ENCODE data around the gene IRF5.

The IRF5 gene, protein sequence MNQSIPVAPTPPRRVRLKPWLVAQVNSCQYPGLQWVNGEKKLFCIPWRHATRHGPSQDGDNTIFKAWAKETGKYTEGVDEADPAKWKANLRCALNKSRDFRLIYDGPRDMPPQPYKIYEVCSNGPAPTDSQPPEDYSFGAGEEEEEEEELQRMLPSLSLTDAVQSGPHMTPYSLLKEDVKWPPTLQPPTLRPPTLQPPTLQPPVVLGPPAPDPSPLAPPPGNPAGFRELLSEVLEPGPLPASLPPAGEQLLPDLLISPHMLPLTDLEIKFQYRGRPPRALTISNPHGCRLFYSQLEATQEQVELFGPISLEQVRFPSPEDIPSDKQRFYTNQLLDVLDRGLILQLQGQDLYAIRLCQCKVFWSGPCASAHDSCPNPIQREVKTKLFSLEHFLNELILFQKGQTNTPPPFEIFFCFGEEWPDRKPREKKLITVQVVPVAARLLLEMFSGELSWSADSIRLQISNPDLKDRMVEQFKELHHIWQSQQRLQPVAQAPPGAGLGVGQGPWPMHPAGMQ
- 13.1 to 23.8 (median 17.0) reads per million in 3 donors for total RNA-seq

DNA sequence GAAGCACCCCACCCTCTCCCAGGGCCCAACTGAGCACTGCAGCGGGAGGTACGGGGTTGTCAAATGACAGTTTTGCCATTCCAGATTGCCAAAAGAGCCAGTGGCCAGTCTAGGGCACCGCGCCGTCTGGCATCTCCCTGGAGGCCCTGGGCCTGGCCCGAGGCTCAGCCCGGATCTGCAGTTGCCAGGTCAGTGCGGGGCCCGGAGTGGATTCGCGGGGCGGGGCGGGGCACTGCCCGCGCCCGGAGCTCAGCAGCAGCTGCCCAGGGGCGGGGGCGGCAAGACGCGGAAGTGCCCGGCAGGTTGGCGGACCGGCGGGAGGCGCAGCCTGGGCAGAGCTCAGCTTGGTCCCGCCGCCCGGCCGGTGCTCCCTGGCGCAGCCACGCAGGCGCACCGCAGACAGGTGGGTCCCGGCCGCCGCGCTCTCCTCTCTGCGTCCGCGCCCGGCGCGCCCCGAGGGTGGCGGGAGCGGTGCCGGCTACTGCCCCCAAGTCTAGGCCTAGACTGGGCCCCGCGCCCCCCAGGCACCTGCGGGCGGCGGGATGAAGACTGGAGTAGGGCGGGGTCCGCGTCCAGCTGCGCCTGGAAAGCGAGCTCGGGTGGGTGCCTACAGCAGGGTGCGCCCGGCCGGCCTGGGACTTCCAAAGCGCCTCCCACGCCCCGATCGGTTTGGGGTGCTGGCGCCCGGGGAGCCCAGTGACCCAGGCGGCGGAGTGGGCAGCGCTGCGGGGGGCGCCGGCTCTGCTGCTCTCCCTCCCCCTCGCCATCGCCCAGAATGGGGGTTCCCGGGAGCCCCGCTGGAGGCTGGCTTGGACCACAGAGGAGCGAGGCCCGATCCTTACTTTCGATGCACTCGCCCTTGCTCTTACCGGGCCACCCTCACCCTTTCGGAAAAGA lies at the start of gene IRF5:
Gene IRF5, plus strand, starts transcription at position 281 of the 897 bp plus-strand sequence. CDS start 4,155 bp downstream, outside the sequence.
- no peaks in the 10 kb centered on the region for H3K27me3 ChIP-seq (replicated peaks; ENCODE audit: control insufficient read depth, insufficient read depth, low read length, poor library complexity, severe bottlenecking)
- peak within 1 kb of the TSS; percentile 86 for H3K4me3 ChIP-seq (ENCODE audit: insufficient read depth, low read depth, low read length, poor library complexity, severe bottlenecking)
- peak within 1 kb of the TSS; percentile 70 for H3K27ac ChIP-seq (ENCODE audit: insufficient read depth, low read length, poor library complexity, severe bottlenecking)
- no peaks in the 10 kb centered on the region for H3K36me3 ChIP-seq (ENCODE audit: control insufficient read depth, insufficient read depth, low read length)
- no peak for DNase-seq
- peaks cover 39% of the 10 kb centered on the region for H3K4me1 ChIP-seq (ENCODE audit: control insufficient read depth, insufficient read depth, low read length, poor library complexity, severe bottlenecking)
- H3K9me3 ChIP-seq (ENCODE audit: control insufficient read depth, low read length): no peaks in the 10 kb centered on the region

GRCh38 chr7:128888039-128888755 lies 49.5 kb upstream of the IRF5 start:
- peaks cover 24% of the 10 kb centered on the region for H3K27me3 ChIP-seq (replicated peaks; ENCODE audit: control insufficient read depth, insufficient read depth, low read length, poor library complexity, severe bottlenecking)
- no peak overlapping the region for H3K4me3 ChIP-seq (ENCODE audit: insufficient read depth, low read depth, low read length, poor library complexity, severe bottlenecking)
- H3K4me1 ChIP-seq (ENCODE audit: control insufficient read depth, insufficient read depth, low read length, poor library complexity, severe bottlenecking): no peaks in the 10 kb centered on the region
- H3K27ac ChIP-seq (ENCODE audit: insufficient read depth, low read length, poor library complexity, severe bottlenecking): no peak overlapping the region
- no peaks in the 10 kb centered on the region for H3K9me3 ChIP-seq (ENCODE audit: control insufficient read depth, low read length)
- no peak for DNase-seq
- H3K36me3 ChIP-seq (ENCODE audit: control insufficient read depth, insufficient read depth, low read length): no peaks in the 10 kb centered on the region

DNA sequence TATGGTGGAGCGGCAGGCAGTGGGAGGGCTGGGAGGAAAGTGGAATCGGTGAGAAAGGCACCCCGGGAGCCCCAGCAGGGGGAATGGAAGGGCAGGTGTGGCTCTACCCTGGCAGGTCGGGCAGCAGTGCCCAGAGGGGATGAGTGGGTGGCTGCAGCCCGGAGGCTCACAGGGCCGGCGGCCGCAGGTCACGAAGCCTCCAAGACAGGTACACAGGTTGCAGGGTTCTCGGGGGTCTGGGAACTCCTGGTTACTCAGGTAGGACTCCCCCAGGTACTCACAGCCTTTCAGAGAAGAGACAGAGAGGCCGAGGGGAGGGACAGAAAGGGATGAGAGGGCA lies 49.0 kb upstream of the IRF5 start:
- no peaks in the 10 kb centered on the region for H3K36me3 ChIP-seq (ENCODE audit: control insufficient read depth, insufficient read depth, low read length)
- DNase-seq: no peak
- no peak overlapping the region for H3K4me3 ChIP-seq (ENCODE audit: insufficient read depth, low read depth, low read length, poor library complexity, severe bottlenecking)
- H3K27ac ChIP-seq (ENCODE audit: insufficient read depth, low read length, poor library complexity, severe bottlenecking): no peak overlapping the region
- peaks cover 24% of the 10 kb centered on the region for H3K27me3 ChIP-seq (replicated peaks; ENCODE audit: control insufficient read depth, insufficient read depth, low read length, poor library complexity, severe bottlenecking)
- no peaks in the 10 kb centered on the region for H3K9me3 ChIP-seq (ENCODE audit: control insufficient read depth, low read length)
- H3K4me1 ChIP-seq (ENCODE audit: control insufficient read depth, insufficient read depth, low read length, poor library complexity, severe bottlenecking): no peaks in the 10 kb centered on the region

- Histone ChIP-seq H3K36me3 (ENCODE audit: control insufficient read depth, insufficient read depth, low read length) (no peaks in the 10 kb centered on the region), H3K27ac (ENCODE audit: insufficient read depth, low read length, poor library complexity, severe bottlenecking) (no peak overlapping the region), H3K4me3 (ENCODE audit: insufficient read depth, low read depth, low read length, poor library complexity, severe bottlenecking) (no peak overlapping the region), H3K4me1 (ENCODE audit: control insufficient read depth, insufficient read depth, low read length, poor library complexity, severe bottlenecking) (no peaks in the 10 kb centered on the region), H3K9me3 (ENCODE audit: control insufficient read depth, low read length) (no peaks in the 10 kb centered on the region), H3K27me3 (replicated peaks; ENCODE audit: control insufficient read depth, insufficient read depth, low read length, poor library complexity, severe bottlenecking) (peaks cover 24% of the 10 kb centered on the region)
- DNase-seq: no peak
Measured at GRCh38 chr7:128889121-128889520, 48.6 kb upstream of the IRF5 start.

GRCh38 chr7:128890306-128891109 lies 47.2 kb upstream of the IRF5 start:
- H3K4me1 ChIP-seq (ENCODE audit: control insufficient read depth, insufficient read depth, low read length, poor library complexity, severe bottlenecking): no peaks in the 10 kb centered on the region
- H3K4me3 ChIP-seq (ENCODE audit: insufficient read depth, low read depth, low read length, poor library complexity, severe bottlenecking): peak overlapping the region; percentile 35
- H3K27me3 ChIP-seq (replicated peaks; ENCODE audit: control insufficient read depth, insufficient read depth, low read length, poor library complexity, severe bottlenecking): peaks cover 24% of the 10 kb centered on the region
- no peaks in the 10 kb centered on the region for H3K9me3 ChIP-seq (ENCODE audit: control insufficient read depth, low read length)
- H3K27ac ChIP-seq (ENCODE audit: insufficient read depth, low read length, poor library complexity, severe bottlenecking): no peak overlapping the region
- no peak for DNase-seq
- no peaks in the 10 kb centered on the region for H3K36me3 ChIP-seq (ENCODE audit: control insufficient read depth, insufficient read depth, low read length)

DNA sequence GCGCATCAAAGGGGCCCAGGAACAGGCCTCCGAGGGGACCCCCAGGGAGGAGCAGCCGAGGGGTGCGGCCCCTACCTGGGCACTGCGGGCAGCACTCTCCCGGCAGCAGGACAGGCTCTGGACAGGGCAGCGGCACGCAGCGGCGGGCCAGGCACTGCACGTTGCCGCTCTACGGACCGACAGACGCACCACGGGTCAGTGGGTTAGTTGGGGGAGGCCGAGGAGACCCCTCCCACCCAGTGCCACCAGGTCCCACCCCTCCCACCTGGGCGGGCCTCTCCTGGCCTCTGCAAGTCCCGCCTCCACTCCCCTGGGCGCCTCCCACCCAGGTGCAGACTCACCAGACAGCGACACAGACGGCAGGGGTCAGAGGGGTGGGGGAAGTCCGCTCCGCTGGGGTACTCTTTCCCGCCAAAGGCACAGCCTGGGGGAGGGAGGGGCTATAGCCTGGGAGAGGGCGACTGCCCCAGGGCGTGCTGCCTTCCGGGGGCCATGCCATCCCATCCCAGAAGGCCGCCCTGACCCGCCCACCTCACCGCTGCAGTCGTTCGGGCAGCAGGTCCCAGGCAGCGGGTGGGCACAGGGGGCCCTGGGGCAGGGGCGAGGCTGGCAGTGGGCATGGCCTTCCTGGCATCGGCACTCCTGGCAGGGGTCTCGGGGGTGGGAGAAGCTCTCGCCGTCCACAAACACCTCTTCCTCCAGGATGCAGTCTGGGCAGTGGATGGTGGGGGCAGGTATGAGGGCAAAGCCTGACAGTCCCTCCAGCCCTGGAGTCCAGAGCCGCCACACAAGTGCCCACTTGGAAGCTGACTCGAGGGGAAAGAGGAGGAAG lies 46.4 kb upstream of the IRF5 start:
- Histone ChIP-seq H3K27ac (ENCODE audit: insufficient read depth, low read length, poor library complexity, severe bottlenecking) (no peak overlapping the region), H3K4me1 (ENCODE audit: control insufficient read depth, insufficient read depth, low read length, poor library complexity, severe bottlenecking) (no peaks in the 10 kb centered on the region), H3K36me3 (ENCODE audit: control insufficient read depth, insufficient read depth, low read length) (no peaks in the 10 kb centered on the region), H3K27me3 (replicated peaks; ENCODE audit: control insufficient read depth, insufficient read depth, low read length, poor library complexity, severe bottlenecking) (peaks cover 24% of the 10 kb centered on the region), H3K4me3 (ENCODE audit: insufficient read depth, low read depth, low read length, poor library complexity, severe bottlenecking) (peak overlapping the region; percentile 35), H3K9me3 (ENCODE audit: control insufficient read depth, low read length) (no peaks in the 10 kb centered on the region)
- DNase-seq: no peak

DNA sequence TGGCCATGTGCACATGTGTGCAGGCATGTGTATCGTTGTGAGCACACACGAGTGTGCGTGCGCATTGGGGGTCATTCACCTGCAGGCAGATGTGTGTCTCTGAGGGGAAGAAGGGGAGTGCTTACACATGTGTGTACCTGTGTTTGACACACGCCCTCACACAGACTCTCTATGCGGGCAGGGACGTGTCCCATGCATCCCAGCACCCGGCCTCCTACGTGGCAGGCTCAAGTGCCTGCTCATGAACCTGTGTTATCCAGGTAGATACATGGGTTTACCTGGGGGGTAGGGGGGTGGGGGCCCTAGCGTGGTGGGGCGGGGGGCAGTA lies 45.8 kb upstream of the IRF5 start:
- no peak overlapping the region for H3K27ac ChIP-seq (ENCODE audit: insufficient read depth, low read length, poor library complexity, severe bottlenecking)
- no peak overlapping the region for H3K4me3 ChIP-seq (ENCODE audit: insufficient read depth, low read depth, low read length, poor library complexity, severe bottlenecking)
- H3K4me1 ChIP-seq (ENCODE audit: control insufficient read depth, insufficient read depth, low read length, poor library complexity, severe bottlenecking): no peaks in the 10 kb centered on the region
- DNase-seq: no peak
- peaks cover 24% of the 10 kb centered on the region for H3K27me3 ChIP-seq (replicated peaks; ENCODE audit: control insufficient read depth, insufficient read depth, low read length, poor library complexity, severe bottlenecking)
- H3K36me3 ChIP-seq (ENCODE audit: control insufficient read depth, insufficient read depth, low read length): no peaks in the 10 kb centered on the region
- no peaks in the 10 kb centered on the region for H3K9me3 ChIP-seq (ENCODE audit: control insufficient read depth, low read length)

DNA sequence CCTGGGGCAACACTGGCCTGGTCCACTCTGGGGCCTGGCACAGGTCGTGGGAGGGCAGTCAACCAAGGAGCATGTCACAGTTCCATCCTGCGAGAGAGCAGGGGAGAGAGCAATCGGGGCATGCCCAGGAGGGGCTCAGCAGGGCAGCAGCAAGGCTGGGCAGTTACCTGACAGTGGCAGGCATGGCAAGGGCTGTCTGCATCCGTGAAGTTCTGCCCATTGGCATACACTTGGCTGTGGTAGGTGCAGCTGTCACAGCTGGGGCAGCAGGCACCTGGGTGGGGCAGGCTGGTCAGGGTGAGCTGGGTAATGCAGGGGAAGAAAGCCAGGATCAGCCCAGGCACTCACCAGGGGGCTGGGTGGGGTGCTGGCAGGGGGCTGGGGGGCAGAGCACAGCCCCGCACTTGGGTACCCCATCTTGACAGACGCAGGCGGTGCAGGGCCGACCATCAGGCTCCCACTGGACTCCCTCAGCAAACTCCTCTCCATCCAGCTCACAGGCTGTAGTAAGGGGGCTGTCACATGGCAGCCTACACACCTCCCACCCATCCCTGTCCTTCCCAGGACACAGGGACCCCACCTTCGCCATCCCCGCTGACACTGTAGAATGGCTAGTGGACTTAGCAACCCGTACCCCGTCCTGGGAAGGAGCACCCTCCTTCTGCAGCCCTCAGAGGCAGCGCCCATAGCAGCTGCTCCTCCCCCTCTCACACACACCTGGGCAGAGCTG lies 45.0 kb upstream of the IRF5 start:
- H3K9me3 ChIP-seq (ENCODE audit: control insufficient read depth, low read length): no peaks in the 10 kb centered on the region
- no peak overlapping the region for H3K27ac ChIP-seq (ENCODE audit: insufficient read depth, low read length, poor library complexity, severe bottlenecking)
- no peak overlapping the region for H3K4me3 ChIP-seq (ENCODE audit: insufficient read depth, low read depth, low read length, poor library complexity, severe bottlenecking)
- H3K27me3 ChIP-seq (replicated peaks; ENCODE audit: control insufficient read depth, insufficient read depth, low read length, poor library complexity, severe bottlenecking): peaks cover 24% of the 10 kb centered on the region
- H3K4me1 ChIP-seq (ENCODE audit: control insufficient read depth, insufficient read depth, low read length, poor library complexity, severe bottlenecking): no peaks in the 10 kb centered on the region
- no peaks in the 10 kb centered on the region for H3K36me3 ChIP-seq (ENCODE audit: control insufficient read depth, insufficient read depth, low read length)
- DNase-seq: no peak

Data from effector memory CD4-positive, alpha-beta T cell (primary cell).